ENCODE results near the gene UBTD2. TPM values are rescaled to one million over a fixed set of nuclear protein-coding genes. Genes with fewer than 3 reads are reported as not detected.

The UBTD2 gene
- total RNA-seq, 1 experiment from 2014 or later: 22.6 TPM

DNA sequence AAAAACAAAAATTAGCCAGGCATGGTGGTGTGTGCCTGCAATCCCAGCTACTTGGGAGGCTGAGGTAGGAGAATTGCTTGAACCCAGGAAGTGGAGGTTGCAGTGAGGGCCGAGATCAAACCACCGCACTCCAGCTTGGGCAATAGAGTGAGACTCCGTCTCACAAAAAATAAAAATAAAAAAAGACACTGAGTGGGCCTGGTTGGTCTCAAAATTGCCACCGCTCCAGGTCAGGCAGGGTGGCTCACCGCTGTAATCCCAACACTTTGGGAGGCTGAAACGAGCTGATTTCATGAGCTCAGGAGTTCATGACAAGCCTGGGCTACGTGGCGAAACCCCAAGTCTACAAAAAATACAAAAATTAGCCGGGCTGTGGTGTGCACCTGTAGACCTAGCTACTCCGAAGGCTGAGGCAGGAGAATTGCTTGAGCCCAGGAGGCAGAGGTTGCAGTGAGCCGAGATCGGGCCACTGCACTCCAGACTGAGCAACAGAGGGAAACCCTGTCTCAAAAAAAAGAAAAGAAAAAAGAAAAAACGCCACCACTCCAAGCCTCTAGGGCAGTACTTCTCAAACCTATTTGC is 97.4 kb downstream of the UBTD2 start:
- H3F3A ChIP-seq (ENCODE audit: low read length, unreplicated experiment): no peaks in the 10 kb centered on the region
- BruUV-seq (replicated peaks): no TSS peak
- no peaks in the 10 kb centered on the region for H4K20me1 ChIP-seq (ENCODE audit: low read length)
- peak overlapping the region; percentile 84; the same call in 1 of the 2 replicates for H3K9ac ChIP-seq (ENCODE audit: low read length)
- CTCF ChIA-PET: interaction anchor here (0.5 to 2.4 kb wide), 3 partner anchors 12 to 276 kb away, joined by 3 to 12 read pairs (median 4); no protein-coding TSS in a partner anchor
- POLR2A ChIA-PET (ENCODE audit: unreplicated experiment): interaction anchor here (0.6 kb wide), 1 partner anchor 96 kb away, joined by 5 read pairs; no protein-coding TSS in a partner anchor
- ATAC-seq: no peak
- H3K36me3 ChIP-seq (ENCODE audit: low read depth, low read length): no peaks in the 10 kb centered on the region
- H3K27me3 ChIP-seq (ENCODE audit: low read length): no peaks in the 10 kb centered on the region
- peak overlapping the region; percentile 98 for H3K4me3 ChIP-seq (ENCODE audit: low read length)
- no peak for DNase-seq
- H3K27ac ChIP-seq (ENCODE audit: low read length): peak overlapping the region; percentile 82
- no peaks in the 10 kb centered on the region for H3K9me3 ChIP-seq (ENCODE audit: low read length)
- intact Hi-C loops (cut with micrococcal nuclease): loop anchor here (10.0 kb wide), 1 partner anchor 271 kb away; no protein-coding TSS in a partner anchor
- no peak for TF ChIP-seq EZH2 (IDR thresholded peaks at IDR 0.05; ENCODE audit: low read length, unreplicated experiment)
- TF ChIP-seq EZH2phosphoT487 (IDR thresholded peaks at IDR 0.05; ENCODE audit: borderline replicate concordance, low read length): no peak
- no peak for TF ChIP-seq CTCF (conservative IDR thresholded peaks at IDR 0.05; ENCODE audit: low read depth, low read length)
- H3K4me2 ChIP-seq (ENCODE audit: low read length): peak overlapping the region; percentile 87
- no peaks in the 10 kb centered on the region for H3K9me2 ChIP-seq (replicated peaks; ENCODE audit: low read length)
- H3K4me1 ChIP-seq (ENCODE audit: insufficient read depth, low read length): peaks cover 20% of the 10 kb centered on the region
- H2AFZ ChIP-seq (ENCODE audit: low read length): no peak overlapping the region
- H3K79me2 ChIP-seq (ENCODE audit: low read length): peaks cover 63% of the 10 kb centered on the region

DNA sequence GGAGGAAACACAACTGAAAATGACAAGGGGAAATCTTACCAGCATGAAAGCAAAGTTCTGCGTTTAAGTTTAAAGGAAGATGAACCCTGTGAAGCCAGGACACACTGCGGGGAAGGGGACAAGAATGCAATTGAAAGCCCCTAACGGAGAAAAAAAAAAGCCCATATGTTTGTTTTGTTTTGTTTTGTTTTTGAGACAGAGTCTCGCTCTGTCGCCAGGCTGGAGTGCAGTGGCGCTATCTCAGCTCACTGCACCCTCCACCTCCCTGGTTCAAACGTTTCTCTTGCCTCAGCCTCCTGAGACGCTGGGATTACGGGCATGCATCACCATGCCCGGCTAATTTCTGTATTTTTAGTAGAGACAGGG is 98.5 kb downstream of the UBTD2 start:
- H3K9me3 ChIP-seq (ENCODE audit: low read length): no peaks in the 10 kb centered on the region
- peaks cover 71% of the 10 kb centered on the region for H3K79me2 ChIP-seq (ENCODE audit: low read length)
- H3K4me3 ChIP-seq (ENCODE audit: low read length): no peak overlapping the region; the same call in 1 of the 2 replicates
- no peaks in the 10 kb centered on the region for H3F3A ChIP-seq (ENCODE audit: low read length, unreplicated experiment)
- H2AFZ ChIP-seq (ENCODE audit: low read length): no peak overlapping the region
- ChIA-PET POLR2A (ENCODE audit: unreplicated experiment) (interaction anchor here (0.6 kb wide), 1 partner anchor 282 kb away, joined by 3 read pairs; no protein-coding TSS in a partner anchor), CTCF (no interaction called here)
- no peak for ATAC-seq
- no peak overlapping the region for H3K9ac ChIP-seq (ENCODE audit: low read length)
- no TSS peak for BruUV-seq (replicated peaks)
- intact Hi-C loops (cut with micrococcal nuclease): loop anchor here (10.0 kb wide), 1 partner anchor 270 kb away; no protein-coding TSS in a partner anchor
- no peaks in the 10 kb centered on the region for H3K27me3 ChIP-seq (ENCODE audit: low read length)
- peak overlapping the region; percentile 87 for H3K4me2 ChIP-seq (ENCODE audit: low read length)
- no peaks in the 10 kb centered on the region for H3K36me3 ChIP-seq (ENCODE audit: low read depth, low read length)
- no peak overlapping the region for H3K27ac ChIP-seq (ENCODE audit: low read length)
- DNase-seq: no peak
- H3K4me1 ChIP-seq (ENCODE audit: insufficient read depth, low read length): peaks cover 20% of the 10 kb centered on the region
- H4K20me1 ChIP-seq (ENCODE audit: low read length): 0 out of 2 replicates have a peak, but pooled peaks cover 4% of the 10 kb centered on the region
- TF ChIP-seq EZH2 (IDR thresholded peaks at IDR 0.05; ENCODE audit: low read length, unreplicated experiment): no peak
- TF ChIP-seq CTCF (conservative IDR thresholded peaks at IDR 0.05; ENCODE audit: low read depth, low read length): no peak
- no peak for TF ChIP-seq EZH2phosphoT487 (IDR thresholded peaks at IDR 0.05; ENCODE audit: borderline replicate concordance, low read length)
- no peaks in the 10 kb centered on the region for H3K9me2 ChIP-seq (replicated peaks; ENCODE audit: low read length)

DNA sequence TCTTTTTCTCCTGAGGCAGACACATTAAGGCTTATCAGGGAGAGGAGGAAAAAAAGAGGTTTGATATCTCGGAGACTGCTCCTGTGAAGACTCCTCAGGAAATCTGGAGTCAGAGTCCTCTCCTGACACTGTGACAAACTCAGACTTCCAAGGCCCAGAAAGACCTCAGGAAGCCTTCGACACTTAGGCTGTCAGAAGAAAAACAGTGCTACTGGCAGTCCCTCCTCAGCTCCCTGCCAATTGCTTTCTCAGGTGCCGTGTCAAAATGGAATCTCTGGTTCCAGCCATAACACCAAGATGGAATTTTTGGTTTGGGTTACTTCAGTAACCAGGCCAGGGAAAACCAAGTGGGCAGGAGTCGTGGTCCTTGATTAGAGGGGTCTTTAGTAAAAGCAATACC is 99.7 kb downstream of the UBTD2 start:
- no peaks in the 10 kb centered on the region for H3K9me3 ChIP-seq (ENCODE audit: low read length)
- no peak overlapping the region for H3K4me3 ChIP-seq (ENCODE audit: low read length)
- TF ChIP-seq EZH2 (IDR thresholded peaks at IDR 0.05; ENCODE audit: low read length, unreplicated experiment) (no peak), EZH2phosphoT487 (IDR thresholded peaks at IDR 0.05; ENCODE audit: borderline replicate concordance, low read length) (no peak), CTCF (conservative IDR thresholded peaks at IDR 0.05; ENCODE audit: low read depth, low read length) (no peak)
- H2AFZ ChIP-seq (ENCODE audit: low read length): no peak overlapping the region
- H3K79me2 ChIP-seq (ENCODE audit: low read length): peaks cover 83% of the 10 kb centered on the region
- no TSS peak for BruUV-seq (replicated peaks)
- peaks cover 20% of the 10 kb centered on the region for H3K4me1 ChIP-seq (ENCODE audit: insufficient read depth, low read length)
- DNase-seq (no peak), ATAC-seq (no peak)
- ChIA-PET CTCF (no interaction called here), POLR2A (ENCODE audit: unreplicated experiment) (no interaction called here)
- no peaks in the 10 kb centered on the region for H3F3A ChIP-seq (ENCODE audit: low read length, unreplicated experiment)
- H3K9me2 ChIP-seq (replicated peaks; ENCODE audit: low read length): no peaks in the 10 kb centered on the region
- H3K36me3 ChIP-seq (ENCODE audit: low read depth, low read length): no peaks in the 10 kb centered on the region
- H4K20me1 ChIP-seq (ENCODE audit: low read length): peaks cover 9% of the 10 kb centered on the region; the same call in 1 of the 2 replicates
- no peak overlapping the region for H3K9ac ChIP-seq (ENCODE audit: low read length)
- H3K27ac ChIP-seq (ENCODE audit: low read length): no peak overlapping the region
- intact Hi-C loops (cut with micrococcal nuclease): loop anchor here (10.0 kb wide), 1 partner anchor 269 kb away; no protein-coding TSS in a partner anchor
- no peaks in the 10 kb centered on the region for H3K27me3 ChIP-seq (ENCODE audit: low read length)
- no peak overlapping the region for H3K4me2 ChIP-seq (ENCODE audit: low read length)

Measured in PC-3 (cell line).